D341Med (cell line): ENCODE measurements around the gene FNDC3A.
A peak's percentile ranks its signal among the peaks of the same experiment; 100 is the strongest.
"Not testable (repeated sequence)": the region's sequence is repeated elsewhere in the genome, so short reads cannot be mapped to it uniquely, and the experiment has no call there.

Experiments
- DNase-seq: peaks from one replicate; pipeline ENCODE4 v3.0.0; 2012; ENCODE audit warnings: low spot score

The FNDC3A gene

DNA sequence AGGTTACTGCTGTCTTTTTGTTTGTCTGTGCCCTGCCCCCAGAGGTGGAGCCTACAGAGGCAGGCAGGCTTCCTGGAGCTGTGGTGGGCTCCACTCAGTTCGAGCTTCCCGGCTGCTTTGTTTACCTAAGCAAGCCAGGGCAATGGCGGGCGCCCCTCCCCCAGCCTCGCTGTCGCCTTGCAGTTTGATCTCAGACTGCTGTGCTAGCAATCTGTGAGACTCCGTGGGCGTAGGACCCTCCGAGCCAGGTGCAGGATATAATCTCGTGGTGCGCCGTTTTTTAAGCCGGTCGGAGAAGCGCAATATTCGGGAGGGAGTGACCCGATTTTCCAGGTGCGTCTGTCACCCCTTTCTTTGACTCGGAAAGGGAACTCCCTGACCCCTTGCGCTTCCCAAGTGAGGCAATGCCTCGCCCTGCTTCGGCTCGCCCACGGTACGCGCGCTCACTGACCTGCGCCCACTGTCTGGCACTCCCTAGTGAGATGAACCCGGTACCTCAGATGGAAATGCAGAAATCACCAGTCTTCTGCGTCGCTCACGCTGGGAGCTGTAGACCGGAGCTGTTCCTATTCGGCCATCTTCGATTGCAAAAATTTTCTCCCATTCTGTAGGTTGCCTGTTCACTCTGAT is 182.4 kb downstream of the FNDC3A start:
- not testable (repeated sequence) for DNase-seq

DNA sequence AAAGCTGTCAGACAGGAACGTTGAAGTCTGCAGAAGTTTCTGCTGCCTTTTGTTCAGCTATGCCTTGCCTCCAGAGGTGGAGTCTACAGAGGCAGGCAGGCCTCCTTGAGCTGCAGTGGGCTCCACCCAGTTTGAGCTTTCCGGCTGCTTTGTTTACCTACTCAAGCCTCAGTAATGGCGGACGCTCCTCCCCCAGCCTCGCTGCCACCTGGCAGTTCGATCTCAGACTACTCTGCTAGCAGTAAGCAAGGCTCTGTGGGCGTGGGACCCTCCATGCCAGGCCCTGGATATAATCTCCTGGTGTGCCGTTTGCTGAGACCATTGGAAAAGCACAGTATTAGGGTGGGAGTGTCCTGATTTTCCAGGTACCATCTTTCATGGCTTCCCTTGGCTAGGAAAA is 187.4 kb downstream of the FNDC3A start:
- DNase-seq: not testable (repeated sequence)

DNA sequence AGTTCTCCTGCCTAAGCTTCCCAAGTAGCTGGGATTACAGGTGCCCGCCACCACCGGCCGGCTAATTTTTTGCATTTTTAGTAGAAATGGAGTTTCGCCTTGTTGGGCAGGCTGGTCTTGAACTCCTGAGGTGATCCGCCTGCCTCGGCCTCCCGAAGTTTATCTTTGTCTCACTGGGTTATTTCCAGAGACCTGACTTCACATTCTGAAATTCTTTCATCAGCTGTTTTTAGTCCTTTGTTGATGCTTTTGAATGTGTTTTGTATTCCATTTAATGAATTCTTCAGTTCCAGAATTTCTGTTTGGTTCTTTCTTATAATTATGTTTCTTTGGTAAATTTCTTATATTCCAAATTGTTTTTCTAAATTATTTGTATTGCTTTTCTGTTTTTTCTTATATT is 189.0 kb downstream of the FNDC3A start:
- no peak for DNase-seq

DNA sequence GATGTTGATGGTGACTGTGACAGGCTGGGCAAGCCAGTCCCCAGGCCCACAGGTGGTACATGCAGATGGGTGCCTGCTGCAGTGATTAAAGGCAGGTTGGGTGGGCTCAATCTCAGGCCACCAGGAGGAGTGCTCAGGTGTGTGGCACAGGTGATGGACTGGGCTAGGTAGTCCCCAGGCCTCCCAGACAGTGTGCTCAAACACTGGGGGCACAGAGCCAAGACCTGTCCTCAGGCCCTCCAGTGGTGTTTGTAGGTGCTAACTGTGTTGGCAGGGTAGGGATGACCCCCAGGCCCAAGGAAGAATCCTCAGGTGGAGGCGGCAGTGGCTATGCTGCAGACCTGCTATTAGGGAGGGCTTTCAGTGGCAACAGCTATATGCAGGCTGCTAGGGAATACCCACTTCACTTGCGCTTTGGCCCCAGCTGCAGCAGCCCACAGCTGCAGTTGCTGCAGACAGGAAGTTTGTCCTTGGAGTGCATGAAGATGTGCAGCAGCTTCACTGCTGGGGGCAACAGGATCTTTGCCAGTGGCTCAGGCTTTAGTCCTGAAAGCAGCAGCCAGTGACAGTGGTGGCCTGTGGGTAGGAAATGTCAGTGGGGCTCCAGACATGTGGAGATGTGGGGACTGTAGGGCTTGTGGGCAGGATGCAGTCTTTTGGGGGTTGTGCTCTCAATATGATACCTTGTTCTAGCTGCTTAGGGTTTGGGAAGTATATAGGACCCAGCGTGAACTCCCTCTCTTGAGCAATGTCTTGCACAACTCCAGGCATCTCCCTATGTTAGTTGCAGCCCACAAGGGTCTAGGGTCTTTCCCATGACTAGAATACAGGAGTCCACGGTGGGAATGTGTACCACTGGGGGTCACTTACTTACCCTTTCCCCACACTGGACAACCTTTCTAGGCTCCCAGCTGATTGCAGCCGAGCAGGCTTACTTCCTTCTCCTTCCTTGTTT is 190.4 kb downstream of the FNDC3A start:
- DNase-seq: peak; percentile 15

DNA sequence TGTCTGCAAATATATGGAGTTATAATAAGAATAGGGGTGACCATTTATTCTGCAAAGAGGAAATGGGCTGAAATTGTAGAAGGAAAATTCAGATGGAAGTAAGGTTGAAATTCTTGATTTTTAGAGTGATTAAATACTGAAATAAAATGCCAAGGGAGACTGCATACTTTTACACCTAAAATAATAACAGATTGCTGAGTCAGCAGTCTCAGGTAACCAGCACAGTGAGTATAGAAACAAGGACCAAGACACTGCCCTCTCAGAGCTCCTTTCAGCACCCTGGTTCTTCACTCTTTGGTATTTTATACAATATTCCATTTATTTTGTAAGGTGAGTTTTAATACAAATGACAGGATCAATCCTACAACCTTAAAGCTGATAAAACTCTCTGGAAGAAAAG is 195.6 kb downstream of the FNDC3A start:
- no peak for DNase-seq

DNA sequence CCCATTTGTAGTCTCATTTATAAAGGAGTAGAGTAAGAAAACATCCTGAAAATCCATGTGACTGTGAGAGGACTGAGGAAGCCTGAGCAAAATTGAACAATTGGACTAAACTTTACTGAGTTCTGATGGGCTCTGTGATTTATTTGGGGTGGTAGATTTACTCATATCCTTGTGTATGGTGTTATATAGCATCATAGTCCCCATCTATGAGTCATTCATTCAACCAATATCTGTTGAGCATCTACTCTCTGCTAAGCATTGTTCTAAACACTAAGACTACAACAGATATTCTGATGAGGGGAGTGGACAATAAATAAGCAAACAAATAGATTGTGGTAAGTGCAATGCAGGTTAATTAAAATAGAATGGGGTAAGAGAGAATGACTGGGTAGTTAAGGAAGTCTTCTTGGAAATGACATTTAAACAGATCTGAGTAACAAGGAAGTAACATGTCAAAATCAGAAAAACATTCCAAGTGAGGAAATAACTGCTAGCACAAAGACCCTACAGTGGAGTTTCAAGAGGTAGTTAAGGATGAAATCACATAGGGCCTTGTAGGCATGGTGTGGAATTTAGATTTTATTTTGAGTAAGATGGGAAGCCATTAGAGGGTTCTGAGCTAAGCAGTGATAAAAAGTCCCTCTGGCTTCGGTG is 208.1 kb downstream of the FNDC3A start:
- no peak for DNase-seq

DNA sequence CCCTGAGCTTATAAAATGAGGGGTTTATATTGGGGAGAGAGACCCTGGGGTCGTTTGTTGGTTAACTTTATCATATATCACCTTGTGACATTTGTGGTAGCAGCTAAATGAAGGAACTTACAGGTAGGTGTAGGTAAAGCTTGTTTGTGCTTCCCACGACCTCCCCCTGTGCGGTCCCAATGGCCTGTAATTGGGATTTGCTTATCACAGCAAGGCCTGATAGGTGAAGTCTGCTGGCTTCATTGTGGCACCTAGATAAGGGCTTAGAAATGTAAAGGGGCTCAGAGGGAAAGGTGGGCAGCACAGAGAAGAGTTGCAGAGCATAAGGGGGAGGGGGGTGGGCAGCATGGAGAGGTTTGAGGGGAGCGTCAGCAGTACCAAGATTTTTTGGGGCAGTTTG is 208.9 kb downstream of the FNDC3A start:
- DNase-seq: no peak

DNA sequence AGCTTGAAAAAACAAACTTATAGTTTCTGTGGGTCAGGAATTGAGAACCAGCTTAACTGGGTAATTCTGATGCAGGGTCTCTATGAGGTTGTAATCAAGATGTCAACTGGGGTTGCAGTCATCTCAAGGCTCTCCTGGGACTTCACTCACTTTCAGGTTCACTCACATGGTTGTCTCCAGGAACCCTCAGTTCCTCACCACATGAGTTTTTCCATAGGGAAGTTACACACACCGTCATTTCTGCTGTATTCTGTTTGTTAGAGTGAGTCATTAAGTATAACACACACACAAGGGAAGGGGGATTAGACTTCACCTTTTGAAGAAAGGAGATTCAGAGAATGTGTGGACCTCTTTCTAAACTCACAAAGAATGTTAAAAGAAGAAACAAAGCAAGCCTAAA is 209.6 kb downstream of the FNDC3A start:
- no peak for DNase-seq

DNA sequence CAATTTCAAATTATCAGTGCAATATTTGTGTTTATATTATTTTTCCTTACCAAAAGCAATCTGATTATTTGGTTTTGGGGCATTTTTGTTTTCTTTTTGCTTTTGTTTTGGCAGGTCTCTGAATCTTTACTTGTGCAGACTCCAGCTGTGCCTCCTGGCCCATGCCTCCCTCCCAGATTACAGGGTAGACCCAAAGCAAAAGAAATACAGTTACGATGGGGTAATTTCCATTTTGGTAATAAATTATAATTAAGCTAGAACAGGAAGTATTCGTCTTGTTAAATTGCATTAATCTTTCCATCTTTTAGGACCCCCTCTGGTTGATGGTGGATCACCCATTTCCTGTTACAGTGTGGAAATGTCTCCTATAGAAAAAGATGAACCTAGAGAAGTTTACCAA is 215.2 kb downstream of the FNDC3A start:
- DNase-seq: no peak

DNA sequence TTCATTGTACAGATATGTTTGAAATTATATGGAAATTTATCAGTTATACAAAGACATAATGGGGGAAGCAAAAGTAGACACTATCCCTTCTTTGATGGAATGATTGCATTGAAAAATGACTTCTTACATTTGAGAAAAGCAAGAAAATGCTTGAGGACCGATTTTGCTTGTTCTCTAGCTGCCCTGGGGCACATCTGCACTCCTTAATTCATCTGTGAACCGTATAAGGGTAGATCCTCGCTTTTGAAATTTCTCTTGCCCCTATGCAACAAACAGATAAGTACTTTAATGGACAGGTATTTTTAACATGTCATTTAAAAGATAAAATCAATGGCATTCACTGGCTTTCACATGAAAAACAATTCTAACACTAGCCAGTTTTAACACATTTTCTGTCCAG is 230.9 kb downstream of the FNDC3A start:
- no peak for DNase-seq

DNA sequence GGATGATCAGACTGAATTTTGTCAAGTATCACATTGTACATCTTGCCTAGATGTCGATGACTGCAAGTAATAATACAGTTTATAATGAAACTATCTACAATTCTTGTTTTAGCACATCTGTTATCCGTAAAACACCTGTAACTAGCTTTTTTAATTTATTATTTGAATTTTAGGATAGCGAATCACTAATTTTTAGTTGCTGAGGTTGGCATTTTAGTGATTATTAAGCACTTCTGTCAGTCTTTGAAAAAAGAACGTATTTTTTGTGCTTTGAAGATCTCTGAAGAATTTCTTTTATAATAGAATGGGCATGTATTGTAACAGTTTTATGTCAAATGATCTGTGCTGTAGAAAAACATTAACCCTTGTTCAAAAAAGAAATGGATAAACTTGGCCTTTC is 232.9 kb downstream of the FNDC3A start:
- DNase-seq: no peak

DNA sequence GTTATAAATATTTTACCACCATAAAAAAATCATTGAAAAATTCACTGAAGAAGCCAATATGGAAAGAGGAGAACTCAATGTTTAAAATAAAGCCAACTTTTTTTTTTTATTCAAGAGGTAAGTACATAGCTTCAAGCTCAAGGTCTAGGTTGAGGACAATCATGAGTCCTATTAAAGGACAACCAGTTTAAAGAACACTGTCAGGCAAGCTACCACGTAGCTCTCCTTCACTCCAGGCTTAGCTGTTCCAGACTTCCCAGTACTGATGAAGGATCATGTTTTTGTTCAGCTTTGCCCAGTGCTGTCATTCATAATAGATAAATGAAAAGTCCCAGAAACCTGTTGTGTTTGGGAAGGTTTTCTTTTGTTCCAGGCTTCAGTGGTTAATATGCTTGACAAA is 234.4 kb downstream of the FNDC3A start:
- DNase-seq: no peak

DNA sequence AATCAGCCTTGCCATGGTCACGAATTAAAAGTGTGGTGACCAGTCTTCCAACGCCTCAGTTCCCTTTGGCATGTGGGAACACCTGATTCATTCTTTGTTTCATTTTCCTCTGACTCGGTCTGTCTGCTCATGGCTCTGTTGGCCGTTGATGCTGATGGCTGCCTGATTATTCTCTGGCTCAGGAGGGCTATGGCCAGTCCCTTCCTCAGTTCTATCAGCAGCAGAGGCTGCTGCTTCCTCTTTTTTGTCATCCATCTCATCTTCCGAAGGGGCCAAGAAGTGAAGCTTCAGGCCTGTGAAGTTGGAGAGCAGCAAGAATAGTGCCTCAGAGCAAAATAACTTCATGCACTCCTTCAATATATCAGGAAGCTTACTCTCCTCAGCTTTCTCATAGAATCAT is 235.0 kb downstream of the FNDC3A start:
- no peak for DNase-seq

DNA sequence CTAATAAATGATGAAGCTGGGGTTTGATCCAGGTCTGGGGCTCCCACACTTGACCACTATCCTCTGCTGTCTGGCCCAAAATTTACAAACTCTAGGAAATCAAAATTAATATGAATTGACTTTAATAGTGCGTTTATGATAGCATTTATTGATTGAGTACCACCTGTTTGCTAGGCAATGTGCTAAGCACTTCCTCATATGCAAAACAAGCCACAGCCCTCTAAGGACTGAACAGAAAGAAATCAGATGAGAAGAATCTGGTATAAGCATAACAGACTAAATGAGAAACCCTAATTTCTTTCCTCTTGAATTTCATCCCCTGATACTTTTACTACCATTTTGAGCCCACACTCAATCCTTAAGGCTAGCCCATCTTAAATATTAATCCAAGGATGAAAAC is 237.8 kb downstream of the FNDC3A start:
- DNase-seq: no peak

DNA sequence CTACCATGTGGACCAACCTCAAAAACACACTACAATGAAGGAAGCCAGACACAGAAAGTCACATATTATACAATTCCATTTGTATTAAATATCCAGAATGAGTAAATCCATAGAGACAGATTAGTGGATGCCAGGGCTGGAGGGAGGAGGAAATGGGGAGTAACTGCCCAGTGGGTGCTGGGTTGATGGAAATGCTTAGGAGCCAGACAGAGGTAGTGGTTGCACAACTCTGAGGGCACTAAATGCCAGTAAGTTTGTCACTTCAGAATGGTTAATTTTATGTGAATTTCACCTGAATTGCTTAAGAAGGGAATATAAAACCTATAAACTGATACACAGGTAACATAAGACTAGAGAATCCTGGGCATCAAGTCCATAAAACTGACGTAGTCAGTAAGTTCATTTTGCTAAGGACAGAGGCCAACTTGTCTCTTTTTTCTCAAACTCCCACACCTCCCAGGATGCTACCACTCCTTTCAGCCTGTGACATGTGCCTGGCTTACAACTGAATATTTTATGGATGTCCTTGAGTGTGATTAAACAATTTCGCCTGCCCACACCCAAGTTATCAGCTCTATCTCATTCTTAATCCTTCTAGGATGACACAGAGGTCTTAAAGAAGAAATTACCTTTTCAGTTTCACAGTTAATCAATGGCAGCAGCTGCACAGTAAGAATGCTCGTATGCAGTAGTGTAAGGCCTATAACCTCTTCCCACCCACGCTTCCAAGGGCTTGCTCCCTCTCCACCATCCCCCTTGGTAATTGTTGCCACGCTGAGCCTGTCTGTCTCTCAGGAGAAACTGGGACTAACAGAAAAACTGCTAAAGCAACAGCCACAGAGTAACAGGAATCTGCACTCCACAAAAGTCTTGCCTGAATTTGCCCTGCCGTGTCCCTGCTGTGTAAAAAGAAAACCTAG is 238.5 kb downstream of the FNDC3A start:
- DNase-seq: no peak

DNA sequence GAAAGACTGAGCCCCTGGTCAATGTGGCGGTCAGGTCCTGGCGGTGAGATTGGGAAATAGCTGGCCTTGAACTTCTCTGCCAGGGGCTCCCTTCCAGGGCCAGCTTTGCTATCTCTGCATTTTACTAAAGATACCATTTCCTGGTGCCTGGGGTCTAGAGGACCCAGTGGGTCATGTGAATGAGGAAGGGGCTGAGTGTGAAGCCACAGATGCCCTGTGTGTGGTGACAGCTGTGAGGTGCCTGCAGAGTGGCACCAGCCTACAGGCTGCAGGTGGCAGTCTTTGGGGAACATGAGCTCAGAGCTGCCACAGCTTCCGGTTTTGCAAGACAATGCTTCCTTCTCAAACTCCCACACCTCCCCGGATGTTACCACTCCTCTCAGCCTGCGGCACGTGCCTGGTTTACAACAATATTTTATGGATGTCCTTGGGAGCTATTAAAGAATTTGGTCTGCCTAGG is 239.2 kb downstream of the FNDC3A start:
- DNase-seq: peak; percentile 45

DNA sequence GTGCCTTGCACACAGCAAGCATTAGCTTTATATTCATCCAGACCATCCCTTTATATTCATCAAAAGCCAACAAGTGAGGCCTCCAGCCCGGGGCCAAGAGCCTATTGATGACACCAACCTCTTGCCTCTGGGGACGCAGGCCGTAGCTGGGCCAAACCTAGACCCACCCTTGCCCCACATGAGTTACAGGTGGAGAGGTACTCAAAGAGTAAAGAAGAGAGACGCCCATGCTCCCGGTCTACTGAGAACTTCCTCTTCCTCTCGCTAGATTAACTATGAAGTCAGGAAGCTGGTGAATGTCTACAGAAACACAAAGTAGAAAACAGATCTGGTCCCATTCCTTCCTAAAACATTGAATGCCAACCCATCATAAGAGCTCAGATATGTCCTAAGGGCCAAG is 240.6 kb downstream of the FNDC3A start:
- no peak for DNase-seq

DNA sequence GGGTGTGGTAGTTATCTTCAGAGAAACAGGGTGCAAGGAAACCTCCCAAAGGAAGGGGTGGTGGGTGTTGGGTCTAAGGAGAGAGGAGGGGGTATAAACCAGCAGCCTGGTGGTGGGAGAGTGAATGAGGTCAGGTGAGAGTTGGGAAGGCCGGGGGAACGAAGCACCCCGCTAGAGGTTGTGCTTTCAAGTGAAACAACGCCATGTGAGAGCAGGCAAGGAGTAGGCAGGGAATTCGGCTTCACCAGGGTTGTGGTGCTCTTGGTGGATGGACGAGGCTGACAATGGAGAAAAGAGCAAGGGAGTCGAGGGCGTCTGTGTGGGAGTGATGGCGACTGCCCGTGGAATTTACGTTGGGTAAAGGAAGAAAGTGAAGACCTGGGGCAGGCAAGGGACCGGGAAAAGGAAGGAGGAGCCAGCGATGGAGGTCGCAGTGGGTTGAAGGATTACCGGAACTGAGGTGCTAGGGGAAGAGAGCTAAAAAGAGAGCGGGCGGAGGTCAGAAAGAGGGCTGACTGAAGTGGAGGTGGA is 242.3 kb downstream of the FNDC3A start:
- DNase-seq: no peak

DNA sequence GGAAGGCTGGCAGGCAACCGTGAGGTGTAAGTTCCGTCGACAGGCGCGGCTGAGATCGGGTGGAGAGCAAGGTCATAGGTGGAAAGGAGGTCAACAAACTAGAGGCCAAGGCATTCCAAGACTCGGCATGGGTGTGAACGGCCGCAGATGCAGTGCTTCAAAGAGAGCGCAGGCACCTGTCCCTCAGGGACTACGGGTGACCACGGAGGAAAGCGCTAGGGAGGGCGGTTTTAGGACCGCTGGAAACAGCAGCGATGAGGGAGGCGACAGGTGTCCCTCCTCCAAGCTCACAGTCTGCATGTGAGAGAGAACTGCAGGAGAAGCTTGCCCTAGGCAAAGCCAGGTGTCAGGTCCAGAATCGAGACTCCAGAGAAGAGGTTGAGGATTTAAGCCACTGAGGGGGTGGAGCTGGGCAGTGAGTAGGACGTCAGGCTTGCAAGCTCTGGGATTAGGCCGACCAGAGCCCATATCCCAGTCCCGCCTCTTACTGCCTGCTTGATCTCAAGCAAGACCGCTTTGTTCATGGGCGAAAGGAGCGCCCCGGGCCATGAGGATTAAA is 242.9 kb downstream of the FNDC3A start:
- DNase-seq: no peak

DNA sequence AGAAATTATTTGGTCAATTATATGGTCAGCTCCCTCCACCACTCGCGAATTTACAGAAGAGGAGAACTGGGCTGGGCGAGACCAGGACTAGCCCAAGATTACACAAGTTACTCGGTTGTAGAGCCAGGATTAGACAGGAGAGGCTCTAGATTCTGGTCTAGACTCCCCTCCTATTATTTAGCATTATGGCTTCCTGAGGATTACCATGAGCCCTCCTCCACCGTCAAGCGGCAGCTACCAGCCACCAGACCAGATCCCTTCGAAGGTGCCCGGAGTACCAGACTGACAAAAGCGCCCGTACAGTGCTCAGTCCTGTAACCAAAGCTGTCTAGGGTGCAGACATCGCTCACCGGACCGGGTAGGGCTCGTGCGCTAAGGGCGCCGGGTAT is 243.9 kb downstream of the FNDC3A start:
- no peak for DNase-seq
